GM12878 (cell line): Measurements from ENCODE around the gene CYSLTR2. TPM values are rescaled to one million over a fixed set of nuclear protein-coding genes. Genes with fewer than 3 reads are reported as not detected.

Source experiments
- ATAC-seq: fragments of 200-7000 bp; cut with Tn5 transposase; 3 replicates; pipeline ENCODE4 v1.9.1; 2020; ENCODE audit warnings: mild to moderate bottlenecking, moderate library complexity
- BruUV-seq: library from RNA; stranded (reverse); fragments of 400-500 nt; replicated peaks from 2 replicates; lab custom pipeline; 2021; lab: Mats Ljungman, UMichigan
- CTCF ChIA-PET: fragments of 300-600 bp; sonication (Branson Sonifier 250); formaldehyde crosslinking; extraction: SDS; loops from one replicate; lab custom pipeline; 2021; ENCODE audit warnings: inconsistent platforms; lab: Yijun Ruan, JAX
- POLR2A ChIA-PET: fragments of 350-600 bp; formaldehyde crosslinking; extraction: SDS; loops from one replicate; lab custom pipeline; 2021; ENCODE audit warnings: inconsistent platforms; lab: Charles Lee
- RAD21 ChIA-PET: fragments of 300-600 bp; sonication (Branson Sonifier 250); formaldehyde crosslinking; loops from one replicate; lab custom pipeline; 2023; ENCODE audit warnings: antibody characterized with exemption; ENCODE audit not compliant: unreplicated experiment; lab: Charles Lee
- SMC1A ChIA-PET: fragments of 300-600 bp; sonication (Branson Sonifier 250); formaldehyde crosslinking; loops from one replicate; lab custom pipeline; 2023; ENCODE audit not compliant: unreplicated experiment, uncharacterized antibody; lab: Charles Lee
- DNase-seq: peaks from one replicate; pipeline ENCODE4 v3.0.0-alpha.2; 2011; ENCODE audit warnings: low read depth, low spot score
- FAIRE-seq: peaks from 3 replicates; lab custom pipeline; 2011; peaks lifted over from hg19 to GRCh38; lab: Jason Lieb, UNC
- H2AFZ ChIP-seq: 2 replicates; pipeline ENCODE4 v1.6.0; 2011; ENCODE audit warnings: low read depth, low read length, control low read depth; ENCODE audit not compliant: control insufficient read depth
- H3K27ac ChIP-seq: 2 replicates; pipeline ENCODE4 v1.5.1; 2011; ENCODE audit warnings: control low read depth; ENCODE audit not compliant: control insufficient read depth, insufficient read depth
- H3K27me3 ChIP-seq, 2 experiments: replicated peaks in 1 of 2; 2 replicates each; pipeline versions ENCODE4 v1.6.0 to v1.6.1; 2011; ENCODE audit warnings: low read length in 1 of 2; ENCODE audit not compliant: control insufficient read depth in 2 of 2, insufficient read depth in 2 of 2
- H3K36me3 ChIP-seq, 2 experiments: 2 replicates each; pipeline ENCODE4 v1.5.1; 2011; ENCODE audit warnings: low read length in 1 of 2; ENCODE audit not compliant: control insufficient read depth in 2 of 2, insufficient read depth in 2 of 2
- H3K4me1 ChIP-seq: 2 replicates; pipeline ENCODE4 v1.6.1; 2011; ENCODE audit warnings: mild to moderate bottlenecking, low read length, moderate library complexity, mixed read lengths; ENCODE audit not compliant: control insufficient read depth, insufficient read depth
- H3K4me2 ChIP-seq: 2 replicates; pipeline ENCODE4 v1.6.0; 2011; ENCODE audit warnings: control low read depth; ENCODE audit not compliant: control insufficient read depth, insufficient read depth
- H3K4me3 ChIP-seq: fragments of 200-600 bp; sonication (generic); 2 replicates; pipeline ENCODE4 v1.5.1; 2016
- H3K79me2 ChIP-seq: 2 replicates; pipeline ENCODE4 v1.6.0; 2011; ENCODE audit warnings: low read length; ENCODE audit not compliant: control insufficient read depth, insufficient read depth
- H3K9ac ChIP-seq: 2 replicates; pipeline ENCODE4 v1.8.0; 2011; ENCODE audit warnings: low read length, control low read depth, mixed read lengths; ENCODE audit not compliant: control insufficient read depth, insufficient read depth
- H3K9me3 ChIP-seq: replicated peaks from 3 replicates; pipeline ENCODE4 v1.5.1; 2011; ENCODE audit warnings: mild to moderate bottlenecking, low read length; ENCODE audit not compliant: control insufficient read depth, insufficient read depth
- H4K20me1 ChIP-seq: 2 replicates; pipeline ENCODE4 v1.6.0; 2011; ENCODE audit not compliant: control insufficient read depth, insufficient read depth
- BACH1 ChIP-seq: fragments of 450-650 bp; IDR thresholded peaks from 2 replicates; pipeline ENCODE4 v1.6.1; 2017; ENCODE audit warnings: mild to moderate bottlenecking, borderline replicate concordance
- CBFB ChIP-seq: IDR thresholded peaks from 2 replicates; pipeline ENCODE4 v1.6.1; 2016; ENCODE audit warnings: antibody characterized with exemption, low read depth
- CEBPB ChIP-seq, 2 experiments: fragments of 150-350 bp in 1 of 2; IDR thresholded peaks; 2 replicates each; pipeline ENCODE4 v1.6.1; 2012 to 2014; ENCODE audit warnings: low read depth in 2 of 2, low read length in 2 of 2, borderline replicate concordance in 1 of 2, inconsistent platforms in 1 of 2
- E4F1 ChIP-seq: fragments of 450-650 bp; IDR thresholded peaks from 2 replicates; pipeline ENCODE4 v1.6.1; 2018; ENCODE audit warnings: borderline replicate concordance, mild to moderate bottlenecking; ENCODE audit not compliant: partially characterized antibody
- EGR1 ChIP-seq, 2 experiments: IDR thresholded peaks; 1 replicate in 1 of 2; 2 replicates in 1 of 2; pipeline ENCODE4 v1.6.1; 2011 to 2012; ENCODE audit warnings: low read depth in 2 of 2, low read length in 2 of 2, borderline replicate concordance in 1 of 2, mild to moderate bottlenecking in 1 of 2, moderate library complexity in 1 of 2
- FOS ChIP-seq: IDR thresholded peaks from 3 replicates; pipeline ENCODE4 v1.6.1; 2011; ENCODE audit warnings: borderline replicate concordance; ENCODE audit not compliant: insufficient read length; ENCODE audit errors: extremely low read depth
- KLF5 ChIP-seq: fragments of 450-650 bp; IDR thresholded peaks from 2 replicates; pipeline ENCODE4 v1.6.1; 2014; ENCODE audit warnings: mild to moderate bottlenecking; ENCODE audit not compliant: partially characterized antibody
- MTA2 ChIP-seq: fragments of 450-650 bp; IDR thresholded peaks from 2 replicates; pipeline ENCODE4 v1.6.1; 2016; ENCODE audit warnings: low read depth, mild to moderate bottlenecking, moderate library complexity
- MYC ChIP-seq: IDR thresholded peaks from 2 replicates; pipeline ENCODE4 v1.6.1; 2011; ENCODE audit warnings: mild to moderate bottlenecking, low read length, moderate library complexity, inconsistent platforms; ENCODE audit not compliant: insufficient read depth, insufficient replicate concordance, insufficient read length, severe bottlenecking
- RCOR1 ChIP-seq: conservative IDR thresholded peaks from 2 replicates; pipeline ENCODE4 v1.6.1; 2012; ENCODE audit warnings: low read depth, low read length, improper control_type of control experiment
- SIN3A ChIP-seq: IDR thresholded peaks from 2 replicates; pipeline ENCODE4 v1.6.1; 2012; ENCODE audit warnings: low read depth, low read length, improper control_type of control experiment
- TARDBP ChIP-seq: IDR thresholded peaks from 2 replicates; pipeline ENCODE4 v1.6.1; 2016; ENCODE audit warnings: borderline replicate concordance
- TCF7 ChIP-seq: IDR thresholded peaks from 2 replicates; pipeline ENCODE4 v1.6.1; 2014; ENCODE audit warnings: antibody characterized with exemption, borderline replicate concordance
- WGBS: methylation state at CpG from one replicate; pipeline ENCODE4 v1.1.6; 2016; ENCODE audit warnings: low lambda C conversion rate; ENCODE audit not compliant: insufficient replicate concordance, insufficient coverage; ENCODE audit errors: missing lambda C conversion rate; 5-methylcytosine and 5-hydroxymethylcytosine counted together
- in situ Hi-C: fragments of 300-500 bp; cut with MboI; formaldehyde crosslinking; loops from 9 replicates; pipeline ENCODE4 v1.14.3; 2018; ENCODE audit warnings: mixed read lengths
- intact Hi-C: fragments of 100-400 bp; cut with micrococcal nuclease; formaldehyde crosslinking; loops from one replicate; pipeline ENCODE4 v1.14.2; 2022; ENCODE audit not compliant: unreplicated experiment
- polyA plus RNA-seq, 11 experiments: library from polyadenylated mRNA; depleted of rRNA in 4 of 11; unstranded in 6 of 11; stranded (reverse) in 5 of 11; fragments of >200 nt; fragmentation: Nextera tagmentation in 4 of 11; fragmentation: Illumina TruSeq in 1 of 11; extraction: Ambion mirVana in 4 of 11; extraction: Trizol in 1 of 11; gene quantifications; 1 replicate in 1 of 11; 2 replicates in 10 of 11; pipeline versions ENCODE4 v1.2.1 to v1.2.3, GENCODE V29; 2011 to 2016; ENCODE audit warnings: inconsistent platforms in 2 of 11, missing spikeins in 2 of 11, low read depth in 1 of 11
- total RNA-seq, 4 experiments: library from RNA; depleted of rRNA in 3 of 4; stranded (reverse); fragments of >200 nt in 3 of 4; fragmentation: Illumina TruSeq in 1 of 4; extraction: Trizol in 1 of 4; gene quantifications; 2 replicates each; pipeline versions ENCODE4 v1.2.1 to v1.2.3, GENCODE V29; 2013 to 2021

The CYSLTR2 gene
- total and polyA plus RNA-seq, 10 of the 15 experiments (the other 5 are each of a cell fraction or from before 2014, with no cell fraction given): 0.02 to 0.08 (median 0.03) TPM; not detected in 5

- Histone ChIP-seq H3K9ac (no peak overlapping the region), H2AFZ (no peak overlapping the region), H3K27me3 (no peaks in the 10 kb centered on the region; a peak in 1 of 4 replicates), H3K27ac (no peak overlapping the region), H3K4me2 (no peak overlapping the region), H3K4me3 (no peak overlapping the region), H3K36me3 (no peaks in the 10 kb centered on the region), H3K4me1 (no peaks in the 10 kb centered on the region), H3K9me3 (no peaks in the 10 kb centered on the region), H3K79me2 (no peaks in the 10 kb centered on the region), H4K20me1 (no peaks in the 10 kb centered on the region)
- 0% methylated on average over 2 of the region's 2 CpGs for WGBS
- no TSS peak for BruUV-seq
- DNase-seq (no peak), ATAC-seq (no peak), FAIRE-seq (no peak)
- intact Hi-C loops: no loop called here
- CTCF ChIA-PET: no interaction called here
- SMC1A ChIA-PET: interaction anchor here (1.2 kb wide), 1 partner anchor 9 kb away, joined by 3 read pairs; no protein-coding TSS in a partner anchor
- POLR2A ChIA-PET: no interaction called here
- RAD21 ChIA-PET: no interaction called here
- no peak for TF ChIP-seq TARDBP
- no peak for TF ChIP-seq BACH1
- no peak for TF ChIP-seq EGR1 (IDR thresholded peaks at IDR 0.05; ENCODE audit: borderline replicate concordance in 1 of 2, low read depth in 2 of 2, low read length in 2 of 2)
- TF ChIP-seq MTA2: no peak
- TF ChIP-seq KLF5: no peak
- TF ChIP-seq RCOR1: no peak
- no peak for TF ChIP-seq MYC
- no peak for TF ChIP-seq E4F1
- TF ChIP-seq SIN3A: no peak
- no peak for TF ChIP-seq FOS
- TF ChIP-seq CEBPB (IDR thresholded peaks at IDR 0.05; ENCODE audit: borderline replicate concordance in 1 of 2, low read depth in 2 of 2, low read length in 2 of 2): no peak
- TF ChIP-seq CBFB: no peak
- TF ChIP-seq TCF7: no peak
- TF ChIP-seq, all 136 proteins: peak for 0
- in situ Hi-C loops: no loop called here
Observed at GRCh38 chr13:48682436-48682835, 28.7 kb downstream of the CYSLTR2 start.
